DMS153 treated with DMSO at 0.1 percent for 48 hours (cell line): ENCODE measurements around the gene CCDC137.

ENCODE experiments used
- DNase-seq: peaks from one replicate; lab custom pipeline; 2025; ENCODE audit not compliant: unreplicated experiment; lab: John Stamatoyannopoulos, UW

Gene CCDC137

GRCh38 chr17:81714412-81715106 lies 48.0 kb downstream of the CCDC137 start:
- DNase-seq, result no peak

- DNase-seq, result no peak
These were observed 48.8 kb downstream of the CCDC137 start for GRCh38 chr17:81715107-81715871.

- DNase-seq, result no peak
These were observed 49.5 kb downstream of the CCDC137 start for GRCh38 chr17:81715872-81716673.

GRCh38 chr17:81716674-81716996 lies 50.1 kb downstream of the CCDC137 start:
- DNase-seq, result no peak

GRCh38 chr17:81717049-81717765 lies 50.7 kb downstream of the CCDC137 start:
- DNase-seq, result no peak

GRCh38 chr17:81717766-81718089 lies 51.2 kb downstream of the CCDC137 start:
- no peak for DNase-seq

GRCh38 chr17:81719410-81720266 lies 53.1 kb downstream of the CCDC137 start:
- DNase-seq, result no peak

- DNase-seq, result no peak
These were observed 53.9 kb downstream of the CCDC137 start for GRCh38 chr17:81720267-81721071.

- no peak for DNase-seq
These were observed 55.9 kb downstream of the CCDC137 start for GRCh38 chr17:81722184-81723120.
